HEK293 (cell line): ENCODE measurements around the gene FIG4.

Source experiments
- CTCF ChIA-PET: fragments of 350-600 bp; formaldehyde crosslinking; extraction: SDS; loops from one replicate; lab custom pipeline; 2021; ENCODE audit warnings: antibody characterized with exemption; lab: Yijun Ruan, JAX
- POLR2A ChIA-PET: fragments of 300-600 bp; formaldehyde crosslinking; extraction: SDS; loops from one replicate; lab custom pipeline; 2020; ENCODE audit warnings: antibody characterized with exemption, inconsistent platforms; lab: Yijun Ruan, JAX
- H3K27ac ChIP-seq: fragments of 200-500 bp; sonication (Bioruptor generic); 2 replicates; pipeline ENCODE4 v1.5.1; 2014; ENCODE audit warnings: low read depth, low read length, control low read depth, inconsistent platforms; ENCODE audit errors: extremely low read depth
- H3K36me3 ChIP-seq, 2 experiments: fragments of 200-500 bp in 1 of 2; sonication (Bioruptor generic) in 1 of 2; 1 replicate in 1 of 2; 2 replicates in 1 of 2; pipeline ENCODE4 v1.5.1; 2014 to 2017; ENCODE audit warnings: inconsistent platforms in 2 of 2, low read length in 2 of 2; ENCODE audit not compliant: control insufficient read depth in 2 of 2, insufficient read depth in 1 of 2
- H3K4me1 ChIP-seq: fragments of 200-500 bp; sonication (Bioruptor generic); 2 replicates; pipeline ENCODE4 v1.5.1; 2014; ENCODE audit warnings: mild to moderate bottlenecking, low read length, inconsistent platforms; ENCODE audit not compliant: control insufficient read depth, insufficient read depth
- H3K4me3 ChIP-seq: 2 replicates; pipeline ENCODE4 v1.5.1; 2011; ENCODE audit warnings: low read depth, mild to moderate bottlenecking, control low read depth, low read length, moderate library complexity
- H3K9me3 ChIP-seq: fragments of 200-500 bp; sonication (Bioruptor generic); 2 replicates; pipeline ENCODE4 v1.5.1; 2014; ENCODE audit warnings: low read depth, low read length, inconsistent platforms; ENCODE audit not compliant: control insufficient read depth, insufficient read depth
- GFI1B ChIP-seq: fragments of 450-650 bp; formaldehyde crosslinking; IDR thresholded peaks from 2 replicates; pipeline ENCODE4 v1.5.1; 2016; ENCODE audit warnings: missing biosample characterization, missing genetic modification characterization
- GLI4 ChIP-seq: fragments of 450-650 bp; formaldehyde crosslinking; IDR thresholded peaks from 2 replicates; pipeline ENCODE4 v1.5.1; 2016; ENCODE audit warnings: missing biosample characterization, missing genetic modification characterization
- GLIS2 ChIP-seq: fragments of 450-650 bp; formaldehyde crosslinking; IDR thresholded peaks from 2 replicates; pipeline ENCODE4 v1.5.1; 2016; ENCODE audit warnings: missing biosample characterization, missing genetic modification characterization
- HOXC10 ChIP-seq: sonication (generic); formaldehyde crosslinking; IDR thresholded peaks from 2 replicates; pipeline ENCODE4 v1.8.1; 2023; ENCODE audit warnings: mild to moderate bottlenecking, missing genetic modification reagents
- KLF9 ChIP-seq: fragments of 450-650 bp; formaldehyde crosslinking; IDR thresholded peaks from 2 replicates; pipeline ENCODE4 v1.5.1; 2016; ENCODE audit warnings: missing biosample characterization, missing genetic modification characterization, low read depth
- PRDM1 ChIP-seq: fragments of 450-650 bp; formaldehyde crosslinking; IDR thresholded peaks from 2 replicates; pipeline ENCODE4; 2016; ENCODE audit warnings: missing biosample characterization, missing genetic modification characterization
- REPIN1 ChIP-seq: fragments of 450-650 bp; formaldehyde crosslinking; IDR thresholded peaks from 2 replicates; pipeline ENCODE4 v1.5.1; 2017; ENCODE audit warnings: missing biosample characterization, missing genetic modification characterization, low read depth
- SETDB1 ChIP-seq: IDR thresholded peaks from one replicate; pipeline ENCODE4 v1.6.1; 2017; ENCODE audit warnings: mild to moderate bottlenecking, low read length, moderate library complexity, mixed read lengths; ENCODE audit not compliant: insufficient read length
- SP7 ChIP-seq: fragments of 450-650 bp; formaldehyde crosslinking; IDR thresholded peaks from 2 replicates; pipeline ENCODE4 v1.5.1; 2016; ENCODE audit warnings: missing biosample characterization, missing genetic modification characterization
- ZBTB1 ChIP-seq: fragments of 450-650 bp; formaldehyde crosslinking; IDR thresholded peaks from 2 replicates; pipeline ENCODE4 v1.5.1; 2016; ENCODE audit warnings: missing biosample characterization, missing genetic modification characterization
- ZNF114 ChIP-seq: fragments of 450-650 bp; formaldehyde crosslinking; IDR thresholded peaks from 2 replicates; pipeline ENCODE4 v1.5.0; 2017; ENCODE audit warnings: missing biosample characterization, missing genetic modification characterization
- ZNF132 ChIP-seq: fragments of 450-650 bp; formaldehyde crosslinking; IDR thresholded peaks from 2 replicates; pipeline ENCODE4 v1.5.1; 2017; ENCODE audit warnings: missing biosample characterization, missing genetic modification characterization, borderline replicate concordance
- ZNF146 ChIP-seq: fragments of 450-650 bp; formaldehyde crosslinking; IDR thresholded peaks from 2 replicates; pipeline ENCODE4 v1.5.1; 2016; ENCODE audit warnings: missing biosample characterization, missing genetic modification characterization
- ZNF184 ChIP-seq: fragments of 450-650 bp; IDR thresholded peaks from 2 replicates; pipeline ENCODE4 v1.5.1; 2018; ENCODE audit warnings: missing biosample characterization, mild to moderate bottlenecking, missing genetic modification characterization
- ZNF214 ChIP-seq: fragments of 450-650 bp; formaldehyde crosslinking; IDR thresholded peaks from 2 replicates; pipeline ENCODE4 v1.5.1; 2017; ENCODE audit warnings: missing biosample characterization, mild to moderate bottlenecking, missing genetic modification characterization, borderline replicate concordance
- ZNF292 ChIP-seq: fragments of 450-650 bp; formaldehyde crosslinking; IDR thresholded peaks from 2 replicates; pipeline ENCODE4 v1.5.1; 2016; ENCODE audit warnings: low read depth, missing biosample characterization, missing genetic modification characterization, borderline replicate concordance
- ZNF488 ChIP-seq: fragments of 450-650 bp; formaldehyde crosslinking; IDR thresholded peaks from 2 replicates; pipeline ENCODE4 v1.5.1; 2016; ENCODE audit warnings: missing biosample characterization, missing genetic modification characterization
- ZNF580 ChIP-seq: fragments of 450-650 bp; formaldehyde crosslinking; IDR thresholded peaks from 2 replicates; pipeline ENCODE4 v1.5.1; 2016; ENCODE audit warnings: missing biosample characterization, missing genetic modification characterization
- ZNF596 ChIP-seq: fragments of 450-650 bp; IDR thresholded peaks from 2 replicates; pipeline ENCODE4 v1.5.0; 2018; ENCODE audit warnings: missing biosample characterization, mild to moderate bottlenecking, missing genetic modification characterization, moderate library complexity
- ZNF660 ChIP-seq: fragments of 450-650 bp; IDR thresholded peaks from 2 replicates; pipeline ENCODE4 v1.5.1; 2018; ENCODE audit warnings: missing biosample characterization, mild to moderate bottlenecking, missing genetic modification characterization
- ZNF747 ChIP-seq: fragments of 450-650 bp; formaldehyde crosslinking; IDR thresholded peaks from 2 replicates; pipeline ENCODE4 v1.5.1; 2016; ENCODE audit warnings: missing biosample characterization, missing genetic modification characterization
- ZNF76 ChIP-seq: fragments of 450-650 bp; formaldehyde crosslinking; IDR thresholded peaks from 2 replicates; pipeline ENCODE4; 2016; ENCODE audit warnings: low read depth, missing biosample characterization, missing genetic modification characterization, borderline replicate concordance
- ZNF792 ChIP-seq: fragments of 450-650 bp; formaldehyde crosslinking; IDR thresholded peaks from 2 replicates; pipeline ENCODE4 v1.5.1; 2016; ENCODE audit warnings: missing biosample characterization, missing genetic modification characterization
- ZSCAN30 ChIP-seq: fragments of 450-650 bp; IDR thresholded peaks from 2 replicates; pipeline ENCODE4 v1.5.1; 2018; ENCODE audit warnings: missing biosample characterization, mild to moderate bottlenecking, missing genetic modification characterization, moderate library complexity
- TF ChIP-seq, protein P1 (sequence below): fragments of 450-650 bp; formaldehyde crosslinking; IDR thresholded peaks from 2 replicates; pipeline ENCODE4 v1.5.1; 2016; ENCODE audit warnings: missing biosample characterization, missing genetic modification characterization
- TF ChIP-seq, protein P2 (sequence below): fragments of 450-650 bp; formaldehyde crosslinking; IDR thresholded peaks from 2 replicates; pipeline ENCODE4 v1.5.1; 2016; ENCODE audit warnings: missing biosample characterization, missing genetic modification characterization, borderline replicate concordance

The FIG4 gene

DNA sequence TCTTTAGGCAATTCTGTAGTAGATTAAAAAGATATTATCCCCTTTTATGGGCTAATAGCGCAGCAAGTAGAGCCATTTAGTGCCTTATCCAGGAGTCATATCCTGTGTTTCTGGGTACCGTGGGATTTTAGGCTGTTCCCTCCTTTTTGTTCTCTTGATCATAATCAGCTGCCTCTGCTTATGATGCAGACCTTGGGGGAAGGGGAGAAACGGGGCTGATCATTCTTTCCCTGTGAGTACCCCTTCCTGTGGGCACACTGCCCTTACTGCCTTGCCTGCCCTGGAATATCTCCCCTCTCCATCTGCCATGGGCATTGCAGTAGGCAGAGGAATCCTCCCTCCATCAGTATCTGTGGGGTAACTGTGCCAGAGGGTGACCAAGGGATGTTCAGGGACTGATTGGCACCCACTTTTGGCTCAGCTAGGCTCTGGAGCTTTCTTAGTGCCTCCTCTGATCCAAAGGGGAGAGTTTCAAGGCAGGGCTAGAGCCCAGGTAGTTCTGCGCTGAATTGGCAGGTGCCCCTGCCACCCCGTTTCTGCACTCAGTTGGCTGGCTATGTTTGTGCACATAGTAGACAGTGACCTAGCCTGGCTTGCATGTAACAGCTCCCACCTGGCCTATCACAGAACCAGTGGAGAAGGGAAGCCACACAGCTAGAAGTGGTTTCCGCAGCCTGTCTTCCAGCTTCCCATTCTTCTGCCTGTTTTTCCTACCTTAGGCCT is 103.3 kb downstream of the FIG4 start:
- no peak overlapping the region for H3K27ac ChIP-seq
- ChIA-PET POLR2A (no interaction called here), CTCF (interaction anchor here (1.2 kb wide), 1 partner anchor 11 kb away, joined by 6 read pairs; no protein-coding TSS in a partner anchor)
- TF ChIP-seq ZNF76 (tag by site-specific recombination) (no peak), ZNF488 (tag by site-specific recombination) (no peak), ZNF792 (tag by site-specific recombination) (no peak), ZNF214 (no peak), GLI4 (no peak), SETDB1 (no peak), ZNF660 (tag by site-specific recombination) (no peak), PRDM1 (no peak), HOXC10 (CRISPR knock-in tag) (no peak), ZNF596 (tag by site-specific recombination) (no peak)
- TF ChIP-seq, protein P1, sequence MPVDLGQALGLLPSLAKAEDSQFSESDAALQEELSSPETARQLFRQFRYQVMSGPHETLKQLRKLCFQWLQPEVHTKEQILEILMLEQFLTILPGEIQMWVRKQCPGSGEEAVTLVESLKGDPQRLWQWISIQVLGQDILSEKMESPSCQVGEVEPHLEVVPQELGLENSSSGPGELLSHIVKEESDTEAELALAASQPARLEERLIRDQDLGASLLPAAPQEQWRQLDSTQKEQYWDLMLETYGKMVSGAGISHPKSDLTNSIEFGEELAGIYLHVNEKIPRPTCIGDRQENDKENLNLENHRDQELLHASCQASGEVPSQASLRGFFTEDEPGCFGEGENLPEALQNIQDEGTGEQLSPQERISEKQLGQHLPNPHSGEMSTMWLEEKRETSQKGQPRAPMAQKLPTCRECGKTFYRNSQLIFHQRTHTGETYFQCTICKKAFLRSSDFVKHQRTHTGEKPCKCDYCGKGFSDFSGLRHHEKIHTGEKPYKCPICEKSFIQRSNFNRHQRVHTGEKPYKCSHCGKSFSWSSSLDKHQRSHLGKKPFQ (tag by site-specific recombination), result no peak
- H3K4me1 ChIP-seq, result no peaks in the 10 kb centered on the region
- no peak overlapping the region for H3K4me3 ChIP-seq
- H3K36me3 ChIP-seq, result peaks cover 0 to 14% of the 10 kb centered on the region in 2 experiments; a peak in 2 of 3 replicates
- H3K9me3 ChIP-seq, result no peaks in the 10 kb centered on the region

GRCh38 chr6:109795994-109796555 is 105.0 kb downstream of the FIG4 start:
- no peak for TF ChIP-seq ZNF114 (tag by site-specific recombination)
- no peak for TF ChIP-seq ZNF146 (tag by site-specific recombination)
- TF ChIP-seq ZBTB1 (tag by site-specific recombination), result no peak
- TF ChIP-seq GLIS2 (tag by site-specific recombination), result no peak
- TF ChIP-seq ZNF747 (tag by site-specific recombination), result no peak
- TF ChIP-seq ZNF292 (tag by site-specific recombination), result no peak
- no peak for TF ChIP-seq ZNF580 (tag by site-specific recombination)
- no peak for TF ChIP-seq ZNF792 (tag by site-specific recombination)
- no peak for TF ChIP-seq REPIN1 (tag by site-specific recombination)
- no peak for TF ChIP-seq KLF9 (tag by site-specific recombination)
- no peak for TF ChIP-seq ZNF214
- TF ChIP-seq GFI1B (tag by site-specific recombination), result no peak
- no peak for TF ChIP-seq SP7 (tag by site-specific recombination)
- TF ChIP-seq, protein P2, sequence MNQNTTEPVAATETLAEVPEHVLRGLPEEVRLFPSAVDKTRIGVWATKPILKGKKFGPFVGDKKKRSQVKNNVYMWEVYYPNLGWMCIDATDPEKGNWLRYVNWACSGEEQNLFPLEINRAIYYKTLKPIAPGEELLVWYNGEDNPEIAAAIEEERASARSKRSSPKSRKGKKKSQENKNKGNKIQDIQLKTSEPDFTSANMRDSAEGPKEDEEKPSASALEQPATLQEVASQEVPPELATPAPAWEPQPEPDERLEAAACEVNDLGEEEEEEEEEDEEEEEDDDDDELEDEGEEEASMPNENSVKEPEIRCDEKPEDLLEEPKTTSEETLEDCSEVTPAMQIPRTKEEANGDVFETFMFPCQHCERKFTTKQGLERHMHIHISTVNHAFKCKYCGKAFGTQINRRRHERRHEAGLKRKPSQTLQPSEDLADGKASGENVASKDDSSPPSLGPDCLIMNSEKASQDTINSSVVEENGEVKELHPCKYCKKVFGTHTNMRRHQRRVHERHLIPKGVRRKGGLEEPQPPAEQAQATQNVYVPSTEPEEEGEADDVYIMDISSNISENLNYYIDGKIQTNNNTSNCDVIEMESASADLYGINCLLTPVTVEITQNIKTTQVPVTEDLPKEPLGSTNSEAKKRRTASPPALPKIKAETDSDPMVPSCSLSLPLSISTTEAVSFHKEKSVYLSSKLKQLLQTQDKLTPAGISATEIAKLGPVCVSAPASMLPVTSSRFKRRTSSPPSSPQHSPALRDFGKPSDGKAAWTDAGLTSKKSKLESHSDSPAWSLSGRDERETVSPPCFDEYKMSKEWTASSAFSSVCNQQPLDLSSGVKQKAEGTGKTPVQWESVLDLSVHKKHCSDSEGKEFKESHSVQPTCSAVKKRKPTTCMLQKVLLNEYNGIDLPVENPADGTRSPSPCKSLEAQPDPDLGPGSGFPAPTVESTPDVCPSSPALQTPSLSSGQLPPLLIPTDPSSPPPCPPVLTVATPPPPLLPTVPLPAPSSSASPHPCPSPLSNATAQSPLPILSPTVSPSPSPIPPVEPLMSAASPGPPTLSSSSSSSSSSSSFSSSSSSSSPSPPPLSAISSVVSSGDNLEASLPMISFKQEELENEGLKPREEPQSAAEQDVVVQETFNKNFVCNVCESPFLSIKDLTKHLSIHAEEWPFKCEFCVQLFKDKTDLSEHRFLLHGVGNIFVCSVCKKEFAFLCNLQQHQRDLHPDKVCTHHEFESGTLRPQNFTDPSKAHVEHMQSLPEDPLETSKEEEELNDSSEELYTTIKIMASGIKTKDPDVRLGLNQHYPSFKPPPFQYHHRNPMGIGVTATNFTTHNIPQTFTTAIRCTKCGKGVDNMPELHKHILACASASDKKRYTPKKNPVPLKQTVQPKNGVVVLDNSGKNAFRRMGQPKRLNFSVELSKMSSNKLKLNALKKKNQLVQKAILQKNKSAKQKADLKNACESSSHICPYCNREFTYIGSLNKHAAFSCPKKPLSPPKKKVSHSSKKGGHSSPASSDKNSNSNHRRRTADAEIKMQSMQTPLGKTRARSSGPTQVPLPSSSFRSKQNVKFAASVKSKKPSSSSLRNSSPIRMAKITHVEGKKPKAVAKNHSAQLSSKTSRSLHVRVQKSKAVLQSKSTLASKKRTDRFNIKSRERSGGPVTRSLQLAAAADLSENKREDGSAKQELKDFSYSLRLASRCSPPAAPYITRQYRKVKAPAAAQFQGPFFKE, result no peak
- TF ChIP-seq ZNF132 (tag by site-specific recombination), result no peak
- TF ChIP-seq ZSCAN30 (tag by site-specific recombination), result no peak
- no peak for TF ChIP-seq ZNF184 (tag by site-specific recombination)
- H3K4me3 ChIP-seq, result no peak overlapping the region
- H3K27ac ChIP-seq, result no peak overlapping the region
- ChIA-PET CTCF (no interaction called here), POLR2A (no interaction called here)
- no peaks in the 10 kb centered on the region for H3K9me3 ChIP-seq
- no peaks in the 10 kb centered on the region for H3K4me1 ChIP-seq
- peaks cover 0 to 20% of the 10 kb centered on the region in 2 experiments; a peak in 2 of 3 replicates for H3K36me3 ChIP-seq
